ENCODE data around the gene DYNC1LI2. TPM values are rescaled to one million over a fixed set of nuclear protein-coding genes. Genes with fewer than 3 reads are reported as not detected.

The DYNC1LI2 gene
- total and polyA plus RNA-seq, 2 of the 8 experiments (the other 6 are each of a cell fraction or from before 2014, with no cell fraction given) = 35.0 to 70.8 TPM

- Histone ChIP-seq H2BK120ac (replicated peaks; ENCODE audit: low read depth, low read length) (no peak overlapping the region), H2BK5ac (ENCODE audit: low read depth, low read length) (no peak overlapping the region), H2BK12ac (ENCODE audit: low read depth, low read length) (peak overlapping the region; percentile 60; the same call in 1 of the 2 replicates), H3K9ac (replicated peaks in 1 of 4; ENCODE audit: extremely low read depth in 1 of 4, low read depth in 3 of 4, low read length in 3 of 4) (no peak overlapping the region), H3K56ac (replicated peaks; ENCODE audit: insufficient read length, low read depth, low read length) (no peak overlapping the region), H4K8ac (ENCODE audit: extremely low read depth, insufficient read depth, low read length) (no peak overlapping the region), H3K27ac (ENCODE audit: low read depth, low read length) (no peak overlapping the region), H3K4me3 (ENCODE audit: extremely low read depth in 1 of 4, insufficient read depth in 2 of 4, low read depth in 3 of 4, low read length in 4 of 4) (no peak overlapping the region), H2AK5ac (ENCODE audit: low read depth, low read length) (no peak overlapping the region), H4K91ac (replicated peaks; ENCODE audit: insufficient read length, low read length) (no peak overlapping the region), H3K79me1 (ENCODE audit: low read depth, low read length) (no peaks in the 10 kb centered on the region), H4K5ac (ENCODE audit: insufficient read length, low read depth, low read length) (no peak overlapping the region), H2AFZ (ENCODE audit: low read length) (no peak overlapping the region), H3K9me3 (ENCODE audit: insufficient read depth in 2 of 2, low read depth in 1 of 2, low read length in 1 of 2) (no peaks in the 10 kb centered on the region), H3K23ac (ENCODE audit: insufficient read length) (no peak overlapping the region), H3K79me2 (ENCODE audit: control insufficient read depth in 1 of 2, insufficient read depth in 2 of 2, low read length in 2 of 2) (no peaks in the 10 kb centered on the region), H2BK15ac (ENCODE audit: low read length) (no peak overlapping the region; the same call in 1 of the 2 replicates), H3K27me3 (replicated peaks in 1 of 4; ENCODE audit: control insufficient read depth in 3 of 4, extremely low read depth in 1 of 4, insufficient read depth in 3 of 4, low read length in 3 of 4) (no peaks in the 10 kb centered on the region), H3K14ac (ENCODE audit: insufficient read length) (no peak overlapping the region), H3K4me2 (ENCODE audit: insufficient read depth in 1 of 2, low read depth in 2 of 2, low read length in 2 of 2) (no peak overlapping the region), H3K23me2 (ENCODE audit: low read depth, low read length) (no peaks in the 10 kb centered on the region; the same call in 1 of the 2 replicates), H3K4me1 (replicated peaks in 1 of 4; ENCODE audit: control insufficient read depth in 3 of 4, insufficient read depth in 4 of 4, low read length in 3 of 4) (peaks cover 0 to 4% (median 1%) of the 10 kb centered on the region in 4 experiments; a peak in 2 of 7 replicates), H3K18ac (ENCODE audit: extremely low read depth, low read length) (no peak overlapping the region), H2BK20ac (ENCODE audit: low read length) (no peak overlapping the region), H4K20me1 (replicated peaks in 1 of 2; ENCODE audit: control insufficient read depth in 1 of 2, insufficient read depth in 2 of 2, low read length in 2 of 2) (no peaks in the 10 kb centered on the region), H3K36me3 (ENCODE audit: control insufficient read depth in 2 of 4, insufficient read depth in 4 of 4, low read length in 3 of 4) (no peaks in the 10 kb centered on the region), H3K4ac (replicated peaks; ENCODE audit: insufficient read length, low read depth, low read length) (no peak overlapping the region)
- WGBS, 2 experiments (ENCODE audit: extremely low coverage in 1 of 2, insufficient coverage in 1 of 2, insufficient read length in 1 of 2, insufficient replicate concordance in 2 of 2, low coverage in 1 of 2, low lambda C conversion rate in 2 of 2, missing lambda C conversion rate in 1 of 2) = 89% methylated on average over 9 of the region's 9 CpGs; no CpG with 5 or more reads in 1 of the 2 experiments
- POLR2A ChIA-PET (ENCODE audit: partially characterized antibody) = interaction anchor here (0.9 to 1.2 kb wide), 4 partner anchors 8 to 152 kb away, joined by 3 to 5 read pairs (median 4); partner anchors contain the start of gene CKLF
- FAIRE-seq = no peak
- CTCF ChIA-PET (ENCODE audit: partially characterized antibody) = interaction anchor here (0.8 to 2.9 kb wide), 5 partner anchors 9 to 53 kb away, joined by 3 to 15 read pairs (median 4); no protein-coding TSS in a partner anchor
- DNase-seq (ENCODE audit: low read depth in 1 of 2, low spot score in 2 of 2) = no peak
- TF ChIP-seq EZH2 (IDR thresholded peaks at IDR 0.05; ENCODE audit: low read depth, low read length, severe bottlenecking) (no peak), POLR2AphosphoS5 (IDR thresholded peaks at IDR 0.05; ENCODE audit: low read depth, low read length) (no peak), ZNF274 (IDR thresholded peaks at IDR 0.05; ENCODE audit: borderline replicate concordance, extremely low read depth, low read length) (no peak), GTF2F1 (IDR thresholded peaks at IDR 0.05; ENCODE audit: borderline replicate concordance, low read depth, low read length) (no peak), NANOG (IDR thresholded peaks at IDR 0.05; ENCODE audit: insufficient read depth, low read depth, low read length, poor library complexity, severe bottlenecking) (no peak), KDM5A (IDR thresholded peaks at IDR 0.05; ENCODE audit: low read length) (no peak), CBX5 (IDR thresholded peaks at IDR 0.05; ENCODE audit: low read depth, low read length) (no peak), ATF2 (IDR thresholded peaks at IDR 0.05; ENCODE audit: low read length) (no peak), EP300 (IDR thresholded peaks at IDR 0.05; ENCODE audit: borderline replicate concordance in 1 of 2, low read depth in 2 of 2, low read length in 2 of 2) (no peak)
These were observed 47.8 kb downstream of the DYNC1LI2 start for GRCh38 chr16:66703406-66704215.
